ENCODE results near the gene ITPR3.
"Not testable (repeated sequence)": the region's sequence is repeated elsewhere in the genome, so short reads cannot be mapped to it uniquely, and the experiment has no call there.

ITPR3 gene

GRCh38 chr6:33591424-33592032 is 29.6 kb upstream of the ITPR3 start:
- DNase-seq, result no peak

- DNase-seq, result no peak
Measured at GRCh38 chr6:33592280-33592594, 28.9 kb upstream of the ITPR3 start.

GRCh38 chr6:33592595-33593413 is 28.3 kb upstream of the ITPR3 start:
- DNase-seq, result no peak

DNA sequence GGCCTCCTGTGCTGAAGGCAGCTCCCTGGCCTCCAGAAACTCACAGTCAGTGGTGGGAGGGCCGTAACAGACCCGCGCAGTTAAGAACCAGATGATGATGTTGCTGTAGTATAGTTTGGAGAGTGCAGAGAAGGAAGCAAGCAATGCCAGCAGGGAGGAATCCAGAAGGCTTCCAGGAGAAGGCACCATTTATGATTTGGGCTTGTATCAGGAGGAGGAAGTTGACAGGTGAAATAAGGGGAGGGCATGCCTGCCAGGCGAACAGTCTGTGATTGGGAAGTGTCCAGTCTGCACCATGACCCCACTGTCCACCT is 27.8 kb upstream of the ITPR3 start:
- DNase-seq, result no peak

GRCh38 chr6:33595001-33595846 is 25.9 kb upstream of the ITPR3 start:
- no peak for DNase-seq

GRCh38 chr6:33596894-33597293 is 24.2 kb upstream of the ITPR3 start:
- not testable (repeated sequence) for DNase-seq

DNA sequence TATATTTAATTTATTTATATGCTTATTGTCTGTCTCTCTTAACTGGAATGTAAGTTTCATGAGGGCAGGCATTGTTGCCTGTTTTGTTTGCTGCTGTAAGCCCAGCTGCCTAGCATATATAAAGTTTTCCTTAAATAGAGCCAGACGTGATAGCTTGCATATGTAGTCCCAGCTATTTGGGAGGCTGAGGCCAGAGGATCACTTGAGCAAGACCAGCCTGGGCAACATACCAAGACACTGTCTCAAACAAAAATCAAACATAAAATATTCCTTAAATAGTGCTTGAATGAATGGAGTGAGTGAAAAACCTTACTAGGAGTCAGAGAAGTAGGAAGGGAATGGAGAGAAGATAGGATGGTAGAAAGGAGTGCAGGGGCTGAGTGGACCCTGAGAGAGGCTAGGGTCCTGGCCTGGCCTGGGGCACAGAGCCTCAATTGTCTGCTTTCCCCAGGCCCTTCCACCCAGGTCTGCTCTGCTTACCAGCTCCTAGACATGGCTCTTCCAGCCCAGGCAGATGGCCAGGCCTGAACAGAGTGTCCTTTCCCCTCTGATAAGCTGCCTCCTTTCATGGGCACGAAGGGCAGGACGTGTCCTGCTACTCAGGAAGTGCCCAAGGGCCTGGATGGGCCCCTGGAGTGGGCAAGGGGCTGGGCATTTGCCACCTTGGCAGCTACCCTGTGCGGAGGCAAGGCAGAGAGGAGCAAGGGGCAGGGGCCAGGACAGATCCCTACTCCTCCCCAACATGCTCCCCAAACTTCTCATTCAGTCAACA is 23.4 kb upstream of the ITPR3 start:
- DNase-seq, result no peak

GRCh38 chr6:33599413-33599938 is 21.6 kb upstream of the ITPR3 start:
- DNase-seq, result no peak

- DNase-seq, result no peak
Measured at GRCh38 chr6:33600761-33601160, 20.4 kb upstream of the ITPR3 start.

DNA sequence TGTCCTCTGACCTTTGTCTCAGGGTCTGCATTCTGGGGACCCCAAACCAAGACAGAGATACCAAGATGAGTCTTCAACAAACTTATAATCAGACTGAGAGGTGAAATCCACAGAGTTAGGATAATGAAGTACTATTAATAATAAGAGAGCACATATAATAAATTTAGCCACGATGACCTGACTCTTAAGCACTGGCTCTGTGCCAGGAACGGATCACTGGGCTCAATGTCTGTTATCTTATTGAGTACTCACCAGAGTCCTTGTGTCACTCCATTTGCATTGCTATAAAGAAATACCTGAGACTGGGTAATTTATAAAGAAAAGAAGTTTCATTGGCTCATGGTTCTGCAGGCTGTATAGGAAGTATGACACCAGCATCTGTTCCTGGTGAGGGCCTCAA is 18.9 kb upstream of the ITPR3 start:
- DNase-seq, result no peak

- DNase-seq, result no peak
Measured at GRCh38 chr6:33604941-33605854, 15.9 kb upstream of the ITPR3 start.

- no peak for DNase-seq
Measured at GRCh38 chr6:33606642-33607041, 14.5 kb upstream of the ITPR3 start.

GRCh38 chr6:33607126-33607783 is 13.9 kb upstream of the ITPR3 start:
- no peak for DNase-seq

- no peak for DNase-seq
Measured at GRCh38 chr6:33607784-33608161, 13.3 kb upstream of the ITPR3 start.

GRCh38 chr6:33609019-33609418 is 12.1 kb upstream of the ITPR3 start:
- no peak for DNase-seq

DNA sequence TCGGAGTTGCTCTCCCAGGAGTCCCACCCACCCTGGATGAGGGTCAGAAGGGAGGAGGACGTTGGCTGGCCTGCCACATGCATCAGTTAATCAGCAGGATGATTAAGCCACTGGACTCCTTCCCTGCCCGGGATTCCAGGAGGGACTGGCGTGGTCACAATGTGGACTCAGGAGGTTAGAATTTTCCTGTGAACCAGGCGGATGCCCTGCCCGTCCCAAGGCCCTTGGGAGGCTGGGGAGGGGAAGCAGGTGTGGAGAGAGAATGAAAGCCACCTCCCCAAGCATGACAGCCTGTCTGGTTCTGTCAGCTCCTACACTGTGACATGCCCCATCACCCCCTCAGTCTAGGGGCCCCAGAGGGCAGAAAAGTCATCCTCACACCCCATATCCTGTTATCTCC is 11.6 kb upstream of the ITPR3 start:
- DNase-seq, result no peak

GRCh38 chr6:33610067-33610466 is 11.1 kb upstream of the ITPR3 start:
- no peak for DNase-seq

- no peak for DNase-seq
Measured at GRCh38 chr6:33610779-33611732, 10.1 kb upstream of the ITPR3 start.

DNA sequence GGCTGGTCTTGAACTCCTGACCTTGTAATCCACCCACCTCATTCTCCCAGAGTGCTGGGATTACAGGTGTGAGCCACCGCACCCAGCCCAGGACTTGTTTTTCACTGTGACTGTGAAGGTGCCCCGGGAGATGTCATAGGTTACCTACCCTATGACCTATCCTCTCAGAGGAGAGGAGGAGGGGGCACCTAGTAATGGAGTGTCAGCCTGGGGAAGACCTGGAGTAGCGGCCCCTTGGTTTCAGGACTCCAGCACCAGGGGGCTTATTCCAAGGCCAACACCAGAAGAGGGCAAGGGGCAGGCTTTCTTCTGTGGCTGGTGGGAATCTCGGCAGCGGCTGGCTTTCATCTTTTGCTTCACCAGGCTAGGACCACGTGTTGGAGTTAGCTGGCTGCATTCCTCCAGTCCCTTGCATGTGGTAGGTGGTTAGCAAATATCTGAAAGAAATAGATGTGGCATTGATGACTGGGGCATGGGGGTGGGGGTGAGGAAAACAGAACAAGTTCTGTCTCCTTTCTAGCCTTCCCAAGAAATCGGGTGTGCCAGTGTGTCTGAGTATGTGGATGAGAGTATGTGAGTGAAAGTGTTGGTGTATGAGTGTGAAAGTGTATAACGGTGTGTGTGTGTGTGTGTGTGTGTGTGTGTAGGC is 7.9 kb upstream of the ITPR3 start:
- no peak for DNase-seq

DNA sequence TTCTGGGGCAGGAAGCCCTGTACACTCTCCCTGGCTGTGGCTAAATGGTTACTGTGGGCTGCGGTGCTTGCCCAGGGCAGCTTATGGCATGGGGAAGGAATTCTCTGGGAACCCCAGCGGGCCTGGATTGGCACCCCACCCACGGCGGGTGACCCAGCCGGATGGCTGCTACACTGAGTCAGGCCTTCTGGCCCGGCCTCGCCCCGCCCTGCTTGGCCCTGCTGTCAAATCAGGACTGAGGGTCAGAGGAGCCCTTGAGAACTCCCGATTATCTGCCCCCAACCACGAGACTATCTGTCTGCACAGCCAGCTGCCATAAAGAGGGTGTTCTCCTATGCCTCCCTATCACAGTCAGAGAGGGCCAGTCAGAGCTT is 7.3 kb upstream of the ITPR3 start:
- DNase-seq, result no peak
